NB4 (cell line): ENCODE measurements around the gene ACKR4.
"Not testable (repeated sequence)": the region's sequence is repeated elsewhere in the genome, so short reads cannot be mapped to it uniquely, and the experiment has no call there.

ENCODE experiments used
- DNase-seq: peaks from one replicate; pipeline ENCODE4 v3.0.0; 2010; ENCODE audit warnings: low read depth
- H3K4me3 ChIP-seq: one replicate; pipeline ENCODE4 v1.5.1; 2011; ENCODE audit warnings: mild to moderate bottlenecking, low read depth, low read length, moderate library complexity
- MYC ChIP-seq: IDR thresholded peaks from 2 replicates; pipeline ENCODE4 v1.6.1; 2011; ENCODE audit warnings: low read depth, low read length
- POLR2A ChIP-seq: IDR thresholded peaks from 2 replicates; pipeline ENCODE4 v1.6.1; 2011; ENCODE audit warnings: mild to moderate bottlenecking; ENCODE audit not compliant: insufficient read length; ENCODE audit errors: extremely low read depth
- TF ChIP-seq, protein P1 (sequence below): IDR thresholded peaks from 2 replicates; pipeline ENCODE4 v1.6.1; 2011; ENCODE audit warnings: low read depth, low read length
- TF ChIP-seq, protein P2 (sequence below): IDR thresholded peaks from one replicate; pipeline ENCODE4 v1.5.1; 2012; ENCODE audit warnings: low read depth, low read length

Gene ACKR4

DNA sequence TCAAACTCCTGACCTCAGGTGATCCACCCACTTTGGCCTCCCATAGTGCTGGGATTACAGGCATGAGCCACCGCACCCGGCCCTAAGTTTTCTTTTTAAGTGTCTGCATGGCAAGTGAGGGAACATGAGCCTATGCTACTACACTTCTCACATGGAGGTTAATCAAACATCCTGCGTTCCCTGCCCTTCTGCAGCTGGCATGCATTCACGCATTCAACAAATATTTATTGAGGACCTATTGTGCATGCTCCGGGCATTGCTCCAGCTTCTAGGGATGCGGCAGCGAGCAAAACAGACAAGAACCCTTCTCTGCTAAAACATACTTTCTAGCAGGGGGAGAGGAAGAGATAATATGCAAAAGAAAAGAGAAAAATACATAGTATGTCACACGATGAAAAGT, 42.6 kb upstream of the ACKR4 start:
- H3K4me3 ChIP-seq = no peak overlapping the region
- TF ChIP-seq, protein P1, sequence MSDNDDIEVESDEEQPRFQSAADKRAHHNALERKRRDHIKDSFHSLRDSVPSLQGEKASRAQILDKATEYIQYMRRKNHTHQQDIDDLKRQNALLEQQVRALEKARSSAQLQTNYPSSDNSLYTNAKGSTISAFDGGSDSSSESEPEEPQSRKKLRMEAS = no peak
- TF ChIP-seq POLR2A (no peak), MYC (no peak)
- TF ChIP-seq, protein P2, sequence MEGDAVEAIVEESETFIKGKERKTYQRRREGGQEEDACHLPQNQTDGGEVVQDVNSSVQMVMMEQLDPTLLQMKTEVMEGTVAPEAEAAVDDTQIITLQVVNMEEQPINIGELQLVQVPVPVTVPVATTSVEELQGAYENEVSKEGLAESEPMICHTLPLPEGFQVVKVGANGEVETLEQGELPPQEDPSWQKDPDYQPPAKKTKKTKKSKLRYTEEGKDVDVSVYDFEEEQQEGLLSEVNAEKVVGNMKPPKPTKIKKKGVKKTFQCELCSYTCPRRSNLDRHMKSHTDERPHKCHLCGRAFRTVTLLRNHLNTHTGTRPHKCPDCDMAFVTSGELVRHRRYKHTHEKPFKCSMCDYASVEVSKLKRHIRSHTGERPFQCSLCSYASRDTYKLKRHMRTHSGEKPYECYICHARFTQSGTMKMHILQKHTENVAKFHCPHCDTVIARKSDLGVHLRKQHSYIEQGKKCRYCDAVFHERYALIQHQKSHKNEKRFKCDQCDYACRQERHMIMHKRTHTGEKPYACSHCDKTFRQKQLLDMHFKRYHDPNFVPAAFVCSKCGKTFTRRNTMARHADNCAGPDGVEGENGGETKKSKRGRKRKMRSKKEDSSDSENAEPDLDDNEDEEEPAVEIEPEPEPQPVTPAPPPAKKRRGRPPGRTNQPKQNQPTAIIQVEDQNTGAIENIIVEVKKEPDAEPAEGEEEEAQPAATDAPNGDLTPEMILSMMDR = no peak
- no peak for DNase-seq

DNA sequence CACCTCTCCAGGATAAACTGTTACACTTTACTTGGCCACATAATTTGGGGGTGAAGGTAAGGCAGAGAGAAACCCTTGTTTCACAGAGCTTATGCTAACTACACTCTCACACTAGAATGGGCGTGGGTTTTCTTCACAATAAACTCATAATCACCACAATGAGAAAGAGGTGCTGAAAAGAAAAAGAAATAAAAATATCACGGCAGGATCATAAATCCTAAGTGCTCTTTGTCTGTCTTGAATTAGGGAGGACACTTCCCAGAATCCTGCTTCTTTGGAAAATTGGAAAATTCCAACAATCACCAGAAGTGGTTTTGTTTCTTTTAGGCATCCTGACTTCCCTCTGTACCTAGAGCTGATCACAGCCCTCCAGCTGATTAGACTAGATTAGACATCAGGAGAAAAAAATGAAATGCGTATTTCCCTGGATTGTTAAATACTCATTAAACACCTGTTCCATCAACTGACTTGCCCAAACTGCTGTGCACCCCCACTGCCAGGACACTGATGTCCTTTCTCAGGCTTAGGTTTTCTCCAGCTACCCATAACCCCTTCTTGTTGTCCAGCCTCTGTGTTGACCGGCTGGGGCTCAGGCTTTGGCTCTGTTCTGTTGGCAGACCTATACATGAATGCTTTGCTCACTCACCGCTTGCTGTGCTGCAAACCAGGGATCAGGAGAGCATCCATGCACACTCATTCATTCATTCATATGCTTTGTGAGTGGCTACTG, 41.6 kb upstream of the ACKR4 start:
- no peak for DNase-seq
- TF ChIP-seq MYC (no peak), POLR2A (no peak)
- TF ChIP-seq, protein P1 = no peak
- TF ChIP-seq, protein P2 = no peak
- H3K4me3 ChIP-seq = no peak overlapping the region

DNA sequence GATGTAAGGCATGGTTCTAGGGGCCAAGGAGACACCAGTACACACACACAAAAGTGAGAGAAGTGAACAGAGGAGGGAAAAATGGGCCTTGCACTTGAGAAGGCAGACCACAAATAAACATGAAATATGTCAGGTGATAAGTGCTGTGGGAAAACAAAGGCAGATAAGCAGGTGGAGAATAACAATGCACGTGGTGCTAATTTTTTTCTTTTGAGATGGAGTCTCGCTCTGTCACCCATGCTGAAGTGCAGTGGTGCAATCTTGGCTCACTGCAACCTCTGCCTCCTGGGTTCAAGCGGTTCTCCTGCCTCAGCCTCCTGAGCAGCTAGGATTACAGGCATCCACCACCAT, 41.1 kb upstream of the ACKR4 start:
- not testable (repeated sequence) for H3K4me3 ChIP-seq, DNase-seq

DNA sequence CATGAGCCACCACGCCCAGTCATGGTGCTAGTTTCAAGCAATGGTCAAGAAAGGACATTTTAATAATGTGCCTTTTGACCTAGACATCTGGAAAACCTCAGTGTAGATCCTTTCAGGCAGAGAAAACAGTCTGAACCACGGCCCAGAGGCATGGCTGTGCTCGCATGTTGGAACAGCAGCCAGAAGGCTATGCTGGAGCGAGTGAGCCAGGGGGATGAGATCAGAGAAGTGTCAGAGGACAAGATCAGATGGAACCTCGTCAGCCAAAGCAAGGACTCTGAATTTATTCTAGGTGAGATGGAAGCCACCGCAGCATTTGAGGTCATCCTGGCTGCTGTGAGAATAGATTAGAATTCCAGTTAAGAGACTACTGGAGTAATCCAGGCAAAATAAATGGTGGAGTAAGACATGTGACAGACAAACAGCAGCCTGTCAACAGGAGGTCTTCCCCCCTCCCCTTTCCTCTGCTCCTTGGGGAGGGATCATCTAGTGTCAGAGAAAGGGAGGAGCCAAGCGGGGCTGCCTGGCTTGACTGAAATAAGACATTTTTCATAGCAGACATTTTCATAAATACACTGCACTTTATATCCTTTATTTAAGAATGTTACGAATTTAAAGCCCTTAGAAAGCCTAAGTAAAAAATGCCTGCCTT, 40.4 kb upstream of the ACKR4 start:
- no peak overlapping the region for H3K4me3 ChIP-seq
- TF ChIP-seq, protein P1 = no peak
- TF ChIP-seq, protein P2 = no peak
- TF ChIP-seq POLR2A (no peak), MYC (no peak)
- no peak for DNase-seq

DNA sequence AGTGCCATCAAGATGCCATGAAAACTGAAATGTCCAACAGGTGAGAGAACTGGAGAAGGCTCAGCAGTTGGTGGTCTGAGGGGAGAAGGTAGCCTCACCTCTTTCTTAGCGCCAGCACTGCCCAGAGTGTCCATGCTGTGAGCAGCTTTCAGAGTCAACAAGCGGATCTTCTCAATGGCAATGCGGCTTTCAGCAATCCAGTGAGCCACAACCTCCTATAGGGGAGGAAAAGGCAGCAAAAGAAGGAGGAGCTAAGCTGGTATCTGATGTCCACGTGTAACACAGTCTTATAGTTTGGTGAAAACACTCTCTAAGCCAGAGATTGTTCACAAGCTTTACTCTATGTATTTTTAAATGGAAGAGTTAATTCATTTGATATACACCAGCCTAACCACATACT, 36.1 kb upstream of the ACKR4 start:
- TF ChIP-seq MYC (no peak), POLR2A (no peak)
- TF ChIP-seq, protein P2 = no peak
- TF ChIP-seq, protein P1 = no peak
- H3K4me3 ChIP-seq = no peak overlapping the region
- no peak for DNase-seq

DNA sequence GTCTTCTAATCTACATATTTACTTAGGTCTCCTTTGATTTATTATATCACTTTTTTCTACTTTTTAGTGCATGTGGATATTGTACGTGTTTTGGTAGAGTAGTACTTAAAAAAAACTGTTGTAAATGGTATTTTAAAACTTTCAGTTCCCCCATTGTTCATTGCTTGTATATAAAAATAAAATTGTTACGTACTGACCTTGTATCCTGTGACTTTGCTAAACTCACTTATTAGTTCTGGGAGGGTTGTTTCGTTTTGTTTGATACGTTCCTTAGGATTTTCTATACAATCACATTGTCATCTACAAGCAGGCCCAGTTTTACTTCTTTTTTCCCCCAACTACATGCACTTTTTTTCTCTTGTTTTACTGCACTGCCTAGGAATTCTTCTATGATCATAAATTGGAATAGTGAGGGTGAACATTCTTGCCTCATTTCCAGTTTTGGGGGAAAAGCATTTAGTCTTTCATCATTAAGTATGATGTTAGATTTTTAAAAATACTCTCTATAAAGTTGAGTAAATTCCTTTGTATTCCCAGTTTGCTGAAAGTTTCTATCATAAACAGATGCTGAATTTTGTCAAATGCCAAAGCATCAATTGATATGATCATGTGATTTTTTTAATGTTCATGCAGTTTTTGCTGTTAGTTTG, 33.5 kb upstream of the ACKR4 start:
- TF ChIP-seq, protein P2 = no peak
- TF ChIP-seq, protein P1 = no peak
- TF ChIP-seq POLR2A (no peak), MYC (no peak)
- no peak for DNase-seq
- H3K4me3 ChIP-seq = no peak overlapping the region
